Osteoblast (primary cell): Measurements from ENCODE around the gene NCR2. TPM values are rescaled to one million over a fixed set of nuclear protein-coding genes. Genes with fewer than 3 reads are reported as not detected.

Experiments used
- DNase-seq: peaks from one replicate; pipeline ENCODE4 v3.0.0; 2011; ENCODE audit warnings: low spot score, mixed read lengths; ENCODE audit not compliant: insufficient read length; ENCODE audit errors: missing footprints
- H2AFZ ChIP-seq: 2 replicates; pipeline ENCODE4 v1.6.0; 2011; ENCODE audit warnings: mild to moderate bottlenecking, low read length
- H3K27ac ChIP-seq: 2 replicates; pipeline ENCODE4 v1.5.1; 2011; ENCODE audit warnings: mild to moderate bottlenecking, low read depth, low read length, moderate library complexity
- H3K27me3 ChIP-seq: 2 replicates; pipeline ENCODE4 v1.6.0; 2012; ENCODE audit warnings: mild to moderate bottlenecking, control low read depth, inconsistent platforms, low read length, moderate library complexity; ENCODE audit not compliant: insufficient read depth
- H3K36me3 ChIP-seq: 2 replicates; pipeline ENCODE4 v1.5.1; 2011; ENCODE audit warnings: mild to moderate bottlenecking, low read length, control low read depth, moderate library complexity; ENCODE audit not compliant: insufficient read depth
- H3K4me1 ChIP-seq: 2 replicates; pipeline ENCODE4 v1.5.1; 2011; ENCODE audit warnings: mild to moderate bottlenecking, low read length, control low read depth, moderate library complexity; ENCODE audit not compliant: insufficient read depth
- H3K4me2 ChIP-seq: 2 replicates; pipeline ENCODE4 v1.6.0; 2011; ENCODE audit warnings: mild to moderate bottlenecking, low read length; ENCODE audit not compliant: insufficient read depth
- H3K4me3 ChIP-seq: fragments of 200-600 bp; sonication (generic); 3 replicates; pipeline ENCODE4 v1.5.1; 2012; ENCODE audit warnings: mild to moderate bottlenecking, low read length, inconsistent platforms; ENCODE audit not compliant: insufficient read depth
- H3K79me2 ChIP-seq: 2 replicates; pipeline ENCODE4 v1.6.0; 2012; ENCODE audit warnings: mild to moderate bottlenecking, low read length, control low read depth, inconsistent platforms; ENCODE audit not compliant: insufficient read depth
- H3K9me3 ChIP-seq: 2 replicates; pipeline ENCODE4 v1.5.1; 2011; ENCODE audit warnings: low read depth, low read length, control low read depth
- H4K20me1 ChIP-seq: 2 replicates; pipeline ENCODE4 v1.6.0; 2012; ENCODE audit warnings: mild to moderate bottlenecking, low read length, control low read depth; ENCODE audit not compliant: insufficient read depth
- total RNA-seq: library from RNA; depleted of rRNA; stranded (reverse); fragments of >200 nt; gene quantifications from 2 replicates; pipeline ENCODE4 v1.2.3, GENCODE V29; 2012
- TF ChIP-seq, protein P1 (sequence below): IDR thresholded peaks from 2 replicates; pipeline ENCODE4 v1.5.1; 2011; ENCODE audit warnings: mild to moderate bottlenecking, low read depth, low read length, moderate library complexity; ENCODE audit errors: extremely low read depth

Gene NCR2
- total RNA-seq, 1 donor = not detected

GRCh38 chr6:41377071-41377470 lies 41.7 kb downstream of the NCR2 start:
- no peaks in the 10 kb centered on the region for H3K4me1 ChIP-seq

DNA sequence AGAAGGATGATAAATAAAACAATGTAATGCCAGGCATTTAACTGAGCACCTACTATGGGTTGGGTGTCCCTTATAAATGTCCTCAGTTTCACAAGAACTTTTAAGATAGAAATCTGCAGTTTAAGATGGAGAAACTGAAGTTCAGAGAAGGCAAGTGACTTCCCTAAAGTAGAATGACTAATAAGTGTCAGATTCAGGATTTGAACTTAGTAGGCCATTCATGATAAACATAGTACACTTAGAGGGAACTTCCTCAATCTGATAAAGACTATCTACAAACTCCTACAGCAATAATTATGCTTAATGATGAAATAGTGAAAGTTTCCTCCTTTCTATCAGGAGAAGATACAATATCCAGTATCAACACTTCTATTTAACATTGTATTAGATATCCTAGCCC lies 43.9 kb downstream of the NCR2 start:
- no peak overlapping the region for H3K4me3 ChIP-seq
- H3K9me3 ChIP-seq = no peaks in the 10 kb centered on the region
- no peak overlapping the region for H2AFZ ChIP-seq
- no peaks in the 10 kb centered on the region for H4K20me1 ChIP-seq
- DNase-seq = no peak
- no peak overlapping the region for H3K27ac ChIP-seq
- peaks cover 47% of the 10 kb centered on the region for H3K27me3 ChIP-seq
- no peaks in the 10 kb centered on the region for H3K36me3 ChIP-seq
- no peaks in the 10 kb centered on the region for H3K4me1 ChIP-seq
- TF ChIP-seq, protein P1, sequence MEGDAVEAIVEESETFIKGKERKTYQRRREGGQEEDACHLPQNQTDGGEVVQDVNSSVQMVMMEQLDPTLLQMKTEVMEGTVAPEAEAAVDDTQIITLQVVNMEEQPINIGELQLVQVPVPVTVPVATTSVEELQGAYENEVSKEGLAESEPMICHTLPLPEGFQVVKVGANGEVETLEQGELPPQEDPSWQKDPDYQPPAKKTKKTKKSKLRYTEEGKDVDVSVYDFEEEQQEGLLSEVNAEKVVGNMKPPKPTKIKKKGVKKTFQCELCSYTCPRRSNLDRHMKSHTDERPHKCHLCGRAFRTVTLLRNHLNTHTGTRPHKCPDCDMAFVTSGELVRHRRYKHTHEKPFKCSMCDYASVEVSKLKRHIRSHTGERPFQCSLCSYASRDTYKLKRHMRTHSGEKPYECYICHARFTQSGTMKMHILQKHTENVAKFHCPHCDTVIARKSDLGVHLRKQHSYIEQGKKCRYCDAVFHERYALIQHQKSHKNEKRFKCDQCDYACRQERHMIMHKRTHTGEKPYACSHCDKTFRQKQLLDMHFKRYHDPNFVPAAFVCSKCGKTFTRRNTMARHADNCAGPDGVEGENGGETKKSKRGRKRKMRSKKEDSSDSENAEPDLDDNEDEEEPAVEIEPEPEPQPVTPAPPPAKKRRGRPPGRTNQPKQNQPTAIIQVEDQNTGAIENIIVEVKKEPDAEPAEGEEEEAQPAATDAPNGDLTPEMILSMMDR = no peak
- H3K79me2 ChIP-seq = no peaks in the 10 kb centered on the region
- no peak overlapping the region for H3K4me2 ChIP-seq

More at GRCh38 chr6:41377071-41377470, 41.7 kb downstream of the NCR2 start:
- H3K27me3 ChIP-seq = peaks cover 61% of the 10 kb centered on the region
- H3K4me3 ChIP-seq = no peak overlapping the region
- no peaks in the 10 kb centered on the region for H4K20me1 ChIP-seq
- TF ChIP-seq, protein P1 = no peak
- no peak overlapping the region for H3K27ac ChIP-seq
- DNase-seq = no peak
- H3K9me3 ChIP-seq = no peaks in the 10 kb centered on the region
- no peak overlapping the region for H2AFZ ChIP-seq
- no peaks in the 10 kb centered on the region for H3K36me3 ChIP-seq
- no peak overlapping the region for H3K4me2 ChIP-seq
- H3K79me2 ChIP-seq = no peaks in the 10 kb centered on the region

- no peaks in the 10 kb centered on the region for H4K20me1 ChIP-seq
- H3K9me3 ChIP-seq = peaks cover 2% of the 10 kb centered on the region
- TF ChIP-seq, protein P1 = no peak
- H3K79me2 ChIP-seq = no peaks in the 10 kb centered on the region
- peaks cover 4% of the 10 kb centered on the region for H3K27me3 ChIP-seq
- H3K4me1 ChIP-seq = no peaks in the 10 kb centered on the region
- H3K36me3 ChIP-seq = no peaks in the 10 kb centered on the region
- no peak overlapping the region for H2AFZ ChIP-seq
- no peak overlapping the region for H3K27ac ChIP-seq
- H3K4me3 ChIP-seq = no peak overlapping the region
- no peak overlapping the region for H3K4me2 ChIP-seq
- no peak for DNase-seq
These were observed 51.2 kb downstream of the NCR2 start for GRCh38 chr6:41386594-41386993.

GRCh38 chr6:41392246-41392645 lies 56.8 kb downstream of the NCR2 start:
- Histone ChIP-seq H2AFZ (no peak overlapping the region), H3K4me2 (no peak overlapping the region), H3K4me3 (no peak overlapping the region), H3K4me1 (no peaks in the 10 kb centered on the region), H3K36me3 (no peaks in the 10 kb centered on the region), H3K79me2 (no peaks in the 10 kb centered on the region), H3K9me3 (peaks cover 2% of the 10 kb centered on the region), H4K20me1 (no peaks in the 10 kb centered on the region), H3K27ac (no peak overlapping the region), H3K27me3 (peaks cover 2% of the 10 kb centered on the region)
- TF ChIP-seq, protein P1 = no peak
- DNase-seq = no peak
